Right atrium auricular region (tissue), 2 donors: ENCODE data around the gene ERVK3-1. TPM values are rescaled to one million over a fixed set of nuclear protein-coding genes. Genes with fewer than 3 reads are reported as not detected.

ENCODE experiments used
- DNase-seq: peaks from one replicate; pipeline ENCODE4 v3.0.0-alpha.2; 2019; ENCODE audit warnings: low spot score
- H3K27ac ChIP-seq, 2 donors: fragments of 200-600 bp; sonication (generic); 1 replicate in 1 of 2; 2 replicates in 1 of 2; pipeline ENCODE4 v1.5.1; 2016 to 2019
- H3K27me3 ChIP-seq, 2 donors: fragments of 200-600 bp; sonication (generic); one replicate each; pipeline versions ENCODE4 v1.5.1 to v1.6.0; 2017 to 2019
- H3K36me3 ChIP-seq: fragments of 200-600 bp; sonication (generic); one replicate; pipeline ENCODE4 v1.5.1; 2016
- H3K4me1 ChIP-seq, 2 donors: fragments of 200-600 bp; sonication (generic); one replicate each; pipeline versions ENCODE4 v1.5.1 to v1.6.0; 2017 to 2019
- H3K4me3 ChIP-seq, 2 donors: fragments of 200-600 bp; sonication (generic); 1 replicate in 1 of 2; 2 replicates in 1 of 2; pipeline ENCODE4 v1.5.1; 2017 to 2019; ENCODE audit warnings: mild to moderate bottlenecking in 1 of 2, moderate library complexity in 1 of 2
- H3K9me3 ChIP-seq, 2 donors: fragments of 200-600 bp; sonication (generic); one replicate each; pipeline ENCODE4 v1.5.1; 2019
- total RNA-seq, 2 donors: library from RNA; depleted of rRNA; stranded (reverse); fragments of >200 nt; gene quantifications; one replicate each; pipeline ENCODE4 v1.1.0, GENCODE V29; 2016
- TF ChIP-seq, protein P1 (sequence below), 2 donors: fragments of 200-600 bp; sonication (generic); IDR thresholded peaks; one replicate each; pipeline ENCODE4 v1.5.1; 2019; ENCODE audit warnings: antibody characterized with exemption in 2 of 2

ERVK3-1 gene
- total RNA-seq, 2 donors from 2014 or later: 20.9 to 32.6 TPM

DNA sequence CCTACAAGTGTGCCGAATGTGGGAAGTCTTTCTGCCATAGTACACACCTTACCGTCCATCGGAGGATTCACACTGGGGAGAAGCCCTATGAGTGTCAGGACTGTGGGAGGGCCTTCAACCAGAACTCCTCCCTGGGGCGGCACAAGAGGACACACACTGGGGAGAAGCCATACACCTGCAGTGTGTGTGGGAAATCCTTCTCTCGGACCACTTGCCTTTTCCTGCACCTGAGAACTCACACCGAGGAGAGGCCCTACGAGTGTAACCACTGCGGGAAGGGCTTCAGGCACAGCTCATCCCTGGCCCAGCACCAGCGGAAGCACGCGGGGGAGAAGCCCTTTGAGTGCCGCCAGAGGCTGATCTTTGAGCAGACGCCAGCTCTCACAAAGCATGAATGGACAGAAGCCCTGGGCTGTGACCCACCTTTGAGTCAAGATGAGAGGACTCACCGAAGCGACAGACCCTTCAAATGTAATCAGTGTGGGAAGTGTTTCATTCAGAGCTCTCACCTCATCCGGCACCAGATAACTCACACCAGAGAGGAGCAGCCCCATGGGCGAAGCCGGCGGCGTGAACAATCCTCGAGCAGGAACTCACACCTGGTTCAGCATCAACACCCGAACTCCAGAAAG, 10.3 kb upstream of the ERVK3-1 start:
- H3K9me3 ChIP-seq: peaks cover 0 to 27% of the 10 kb centered on the region in 2 donors

DNA sequence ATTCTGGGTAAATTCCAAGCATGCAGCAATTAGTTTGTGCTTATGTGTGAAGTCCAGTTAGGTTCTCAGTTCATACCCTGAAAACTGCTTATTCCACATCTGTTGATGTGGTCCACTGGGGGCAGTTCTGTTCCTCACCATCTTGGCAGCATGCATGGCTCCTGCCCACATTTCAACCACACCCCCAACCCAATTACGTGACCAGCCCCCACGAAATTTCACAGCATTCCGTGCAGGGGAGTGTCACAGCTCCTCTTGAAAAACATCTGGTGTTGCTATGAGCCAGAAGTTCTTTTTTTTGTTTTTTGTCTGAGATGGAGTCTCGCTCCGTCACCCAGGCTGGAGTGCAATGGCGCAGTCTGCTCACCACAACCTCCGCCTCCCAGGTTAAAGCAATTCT, 9.1 kb upstream of the ERVK3-1 start:
- no peak overlapping the region for H3K4me3 ChIP-seq
- H3K27me3 ChIP-seq: no peaks in the 10 kb centered on the region
- peaks cover 74% of the 10 kb centered on the region for H3K36me3 ChIP-seq
- H3K4me1 ChIP-seq: no peaks in the 10 kb centered on the region
- TF ChIP-seq, protein P1, sequence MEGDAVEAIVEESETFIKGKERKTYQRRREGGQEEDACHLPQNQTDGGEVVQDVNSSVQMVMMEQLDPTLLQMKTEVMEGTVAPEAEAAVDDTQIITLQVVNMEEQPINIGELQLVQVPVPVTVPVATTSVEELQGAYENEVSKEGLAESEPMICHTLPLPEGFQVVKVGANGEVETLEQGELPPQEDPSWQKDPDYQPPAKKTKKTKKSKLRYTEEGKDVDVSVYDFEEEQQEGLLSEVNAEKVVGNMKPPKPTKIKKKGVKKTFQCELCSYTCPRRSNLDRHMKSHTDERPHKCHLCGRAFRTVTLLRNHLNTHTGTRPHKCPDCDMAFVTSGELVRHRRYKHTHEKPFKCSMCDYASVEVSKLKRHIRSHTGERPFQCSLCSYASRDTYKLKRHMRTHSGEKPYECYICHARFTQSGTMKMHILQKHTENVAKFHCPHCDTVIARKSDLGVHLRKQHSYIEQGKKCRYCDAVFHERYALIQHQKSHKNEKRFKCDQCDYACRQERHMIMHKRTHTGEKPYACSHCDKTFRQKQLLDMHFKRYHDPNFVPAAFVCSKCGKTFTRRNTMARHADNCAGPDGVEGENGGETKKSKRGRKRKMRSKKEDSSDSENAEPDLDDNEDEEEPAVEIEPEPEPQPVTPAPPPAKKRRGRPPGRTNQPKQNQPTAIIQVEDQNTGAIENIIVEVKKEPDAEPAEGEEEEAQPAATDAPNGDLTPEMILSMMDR (IDR thresholded peaks at IDR 0.05): no peak
- peaks cover 0 to 27% of the 10 kb centered on the region in 2 donors for H3K9me3 ChIP-seq
- no peak overlapping the region for H3K27ac ChIP-seq
- DNase-seq: no peak

More for the DNA sequence above, 10.3 kb upstream of the ERVK3-1 start:
- TF ChIP-seq, protein P1 (IDR thresholded peaks at IDR 0.05): no peak
- no peak for DNase-seq
- H3K36me3 ChIP-seq: peaks cover 74% of the 10 kb centered on the region
- H3K4me1 ChIP-seq: no peaks in the 10 kb centered on the region
- no peak overlapping the region for H3K4me3 ChIP-seq
- H3K27me3 ChIP-seq: no peaks in the 10 kb centered on the region
- no peak overlapping the region for H3K27ac ChIP-seq

DNA sequence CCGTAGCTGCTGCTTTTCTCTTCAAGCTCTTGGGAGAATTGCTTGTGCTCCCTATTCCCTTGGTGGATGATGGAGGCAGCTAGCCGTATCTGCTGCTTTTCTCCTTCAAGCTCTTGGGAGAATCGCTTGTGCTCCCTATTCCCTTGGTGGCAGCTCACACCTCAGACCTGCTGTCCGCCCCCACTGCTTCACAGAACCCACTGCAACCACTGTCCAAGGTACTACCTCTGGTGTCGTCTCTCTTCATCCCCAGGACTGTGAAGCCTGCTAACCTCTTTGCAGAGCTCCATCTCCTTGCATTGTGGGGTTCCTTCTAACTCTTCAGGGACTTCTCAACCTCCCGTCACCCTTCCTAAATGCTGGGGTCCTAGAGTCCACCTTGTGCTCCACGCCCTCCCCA, 4.6 kb upstream of the ERVK3-1 start:
- H3K4me3 ChIP-seq: no peak overlapping the region
- no peak overlapping the region for H3K27ac ChIP-seq
- DNase-seq: no peak
- peaks cover 34% of the 10 kb centered on the region for H3K36me3 ChIP-seq
- H3K4me1 ChIP-seq: peaks cover 0 to 1% of the 10 kb centered on the region in 2 donors
- no peaks in the 10 kb centered on the region for H3K27me3 ChIP-seq
- H3K9me3 ChIP-seq: peaks cover 0 to 1% of the 10 kb centered on the region in 2 donors
- TF ChIP-seq, protein P1 (IDR thresholded peaks at IDR 0.05): no peak

DNA sequence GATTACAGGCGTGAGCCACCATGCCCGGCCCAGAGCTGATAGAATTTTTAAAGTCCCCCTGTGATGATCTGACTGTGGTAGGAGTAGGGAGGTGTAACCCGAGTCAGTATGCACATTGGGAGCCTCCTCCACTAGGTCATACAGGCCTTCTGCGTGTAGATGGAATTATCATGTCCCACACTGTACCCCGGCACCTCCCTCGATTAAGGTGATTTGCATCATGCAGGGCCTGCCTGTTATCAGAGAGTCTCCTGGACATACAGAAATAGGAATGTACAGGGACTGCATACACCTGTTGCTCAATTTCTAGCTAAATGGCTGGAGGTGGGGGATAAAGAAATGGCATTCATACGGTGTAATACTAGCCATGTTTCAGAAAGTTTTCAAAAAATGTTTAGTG, 922 bp upstream of the ERVK3-1 start:
- no peaks in the 10 kb centered on the region for H3K27me3 ChIP-seq
- H3K4me3 ChIP-seq: peak overlapping the region in 1 of 2 donors; percentile 82
- H3K27ac ChIP-seq: peak overlapping the region; percentile 76 to 90
- peaks cover 25% of the 10 kb centered on the region for H3K36me3 ChIP-seq
- H3K9me3 ChIP-seq: no peaks in the 10 kb centered on the region
- TF ChIP-seq, protein P1 (IDR thresholded peaks at IDR 0.05): no peak
- no peak for DNase-seq
- peaks cover 0 to 12% of the 10 kb centered on the region in 2 donors for H3K4me1 ChIP-seq

DNA sequence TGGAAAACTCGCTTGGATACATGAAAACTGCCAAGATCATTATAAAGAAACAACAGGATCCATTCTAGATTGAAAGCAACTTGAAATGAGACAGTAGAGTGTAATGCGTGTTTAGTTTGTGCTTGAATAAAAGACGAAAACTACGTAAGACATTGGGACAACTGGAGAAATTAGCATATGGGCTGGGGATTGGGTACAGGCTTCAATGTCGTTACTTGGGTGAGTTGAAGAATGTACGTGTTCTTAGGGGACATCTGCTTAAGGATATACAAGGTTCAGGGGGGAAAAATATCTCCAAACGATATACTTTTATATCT, 471 bp upstream of the ERVK3-1 start:
- H3K4me1 ChIP-seq: peaks cover 0 to 12% of the 10 kb centered on the region in 2 donors
- no peaks in the 10 kb centered on the region for H3K9me3 ChIP-seq
- peak overlapping the region; percentile 76 to 90 for H3K27ac ChIP-seq
- TF ChIP-seq, protein P1 (IDR thresholded peaks at IDR 0.05): no peak
- no peak for DNase-seq
- peaks cover 22% of the 10 kb centered on the region for H3K36me3 ChIP-seq
- peak overlapping the region; percentile 17 to 82 for H3K4me3 ChIP-seq
- no peaks in the 10 kb centered on the region for H3K27me3 ChIP-seq

DNA sequence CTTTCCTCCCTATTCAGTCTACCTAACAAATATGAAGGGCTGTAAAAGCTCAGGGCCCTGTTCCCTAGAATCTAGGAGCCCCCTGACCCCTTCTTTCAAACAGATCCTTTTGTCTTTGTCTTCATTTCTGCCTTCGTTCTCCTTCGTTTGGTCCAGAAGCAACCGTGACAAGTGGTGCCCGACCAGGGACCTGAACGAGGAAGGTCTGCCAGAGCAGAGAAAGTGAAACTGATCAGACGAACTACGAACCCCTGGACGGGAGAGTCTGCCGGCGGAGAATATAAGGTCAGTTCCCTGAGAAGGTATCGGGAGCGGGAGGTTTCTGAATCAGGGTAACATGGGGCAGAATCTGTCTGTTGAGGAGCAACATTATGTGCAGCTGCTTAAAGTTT, 751 bp downstream of the ERVK3-1 start:
- H3K27ac ChIP-seq: peak overlapping the region; percentile 76 to 90
- no peaks in the 10 kb centered on the region for H3K9me3 ChIP-seq
- H3K4me3 ChIP-seq: peak overlapping the region; percentile 76 to 82
- H3K36me3 ChIP-seq: peaks cover 12% of the 10 kb centered on the region
- peaks cover 0 to 12% of the 10 kb centered on the region in 2 donors for H3K4me1 ChIP-seq
- TF ChIP-seq, protein P1 (IDR thresholded peaks at IDR 0.05): no peak
- DNase-seq: no peak
- H3K27me3 ChIP-seq: no peaks in the 10 kb centered on the region
